ENCODE data around the gene VEZF1. TPM values are rescaled to one million over a fixed set of nuclear protein-coding genes. Genes with fewer than 3 reads are reported as not detected.

Gene VEZF1
- total RNA-seq, 2 experiments from 2014 or later, result 26.8 to 29.8 TPM

- no peaks in the 10 kb centered on the region for H3K36me3 Mint-ChIP-seq
- no peak overlapping the region for H3K27ac Mint-ChIP-seq
- peaks cover 15% of the 10 kb centered on the region for H3K4me1 Mint-ChIP-seq (ENCODE audit: low read depth)
- POLR2A ChIA-PET, result interaction anchor here (1.2 to 1.4 kb wide), 2 partner anchors 9 to 38 kb away, joined by 3 to 4 read pairs; no protein-coding TSS in a partner anchor
- no peaks in the 10 kb centered on the region for H3K9me3 Mint-ChIP-seq
- H3K27me3 Mint-ChIP-seq, result peaks cover 16% of the 10 kb centered on the region
- CTCF ChIA-PET, result interaction anchor here (0.6 to 2.8 kb wide), 8 partner anchors 9 to 96 kb away, joined by 3 to 11 read pairs (median 5); partner anchors contain the start of gene VEZF1
- peak; percentile 59 for DNase-seq
- intact Hi-C loops (cut with micrococcal nuclease), result no loop called here
- peak overlapping the region; percentile 44 for H3K4me3 Mint-ChIP-seq
Measured at GRCh38 chr17:57956291-57957119, 31.5 kb downstream of the VEZF1 start.

GRCh38 chr17:57955183-57955931 lies 32.7 kb downstream of the VEZF1 start, which contains the start of gene CUEDC1:
Gene CUEDC1, minus strand, starts transcription at chr17:57955412. Its CDS starts 69,848 bp downstream, at chr17:57885564.
- H3K9me3 Mint-ChIP-seq, result no peaks in the 10 kb centered on the region
- no peaks in the 10 kb centered on the region for H3K36me3 Mint-ChIP-seq
- H3K4me3 Mint-ChIP-seq, result peak within 1 kb of the TSS; percentile 48
- DNase-seq, result peak; percentile 74
- H3K27ac Mint-ChIP-seq, result no peak within 1 kb of the TSS
- intact Hi-C loops (cut with micrococcal nuclease), result no loop called here
- ChIA-PET POLR2A (interaction anchor here (1.2 kb wide), 1 partner anchor 39 kb away, joined by 3 read pairs; no protein-coding TSS in a partner anchor), CTCF (interaction anchor here (1.1 to 2.8 kb wide), 9 partner anchors 8 to 95 kb away, joined by 3 to 11 read pairs (median 4); partner anchors contain the start of gene VEZF1)
- peaks cover 16% of the 10 kb centered on the region for H3K27me3 Mint-ChIP-seq
- H3K4me1 Mint-ChIP-seq (ENCODE audit: low read depth), result peaks cover 24% of the 10 kb centered on the region

GRCh38 chr17:57954397-57955182 lies 33.5 kb downstream of the VEZF1 start:
- Mint-ChIP-seq H3K9me3 (no peaks in the 10 kb centered on the region), H3K27ac (no peak overlapping the region), H3K27me3 (peaks cover 16% of the 10 kb centered on the region), H3K36me3 (no peaks in the 10 kb centered on the region), H3K4me1 (ENCODE audit: low read depth) (peaks cover 24% of the 10 kb centered on the region), H3K4me3 (peak overlapping the region; percentile 48)
- DNase-seq, result no peak
- intact Hi-C loops (cut with micrococcal nuclease), result no loop called here
- ChIA-PET POLR2A (interaction anchor here (0.6 to 3.7 kb wide), 3 partner anchors 35 to 482 kb away, joined by 3 to 9 read pairs (median 3); partner anchors contain the start of gene SRSF1), CTCF (interaction anchor here (1.1 to 2.8 kb wide), 6 partner anchors 12 to 94 kb away, joined by 3 to 11 read pairs (median 5); no protein-coding TSS in a partner anchor)

GRCh38 chr17:57953705-57954396 lies 34.2 kb downstream of the VEZF1 start:
- intact Hi-C loops (cut with micrococcal nuclease), result no loop called here
- ChIA-PET CTCF (interaction anchor here (1.1 to 1.7 kb wide), 3 partner anchors 12 to 29 kb away, joined by 3 to 4 read pairs (median 3); no protein-coding TSS in a partner anchor), POLR2A (interaction anchor here (0.6 to 3.7 kb wide), 3 partner anchors 36 to 481 kb away, joined by 3 to 9 read pairs (median 3); partner anchors contain the start of gene SRSF1)
- Mint-ChIP-seq H3K9me3 (no peaks in the 10 kb centered on the region), H3K36me3 (no peaks in the 10 kb centered on the region), H3K27ac (no peak overlapping the region), H3K27me3 (peaks cover 16% of the 10 kb centered on the region), H3K4me1 (ENCODE audit: low read depth) (peaks cover 28% of the 10 kb centered on the region), H3K4me3 (peak overlapping the region; percentile 48)
- no peak for DNase-seq

GRCh38 chr17:57953219-57953618 lies 34.8 kb downstream of the VEZF1 start:
- DNase-seq, result no peak
- Mint-ChIP-seq H3K4me1 (ENCODE audit: low read depth) (peaks cover 34% of the 10 kb centered on the region), H3K4me3 (no peak overlapping the region), H3K9me3 (no peaks in the 10 kb centered on the region), H3K27ac (no peak overlapping the region), H3K36me3 (no peaks in the 10 kb centered on the region), H3K27me3 (peaks cover 16% of the 10 kb centered on the region)
- intact Hi-C loops (cut with micrococcal nuclease), result no loop called here
- CTCF ChIA-PET, result interaction anchor here (0.7 to 1.4 kb wide), 2 partner anchors 34 to 46 kb away, joined by 3 to 4 read pairs; no protein-coding TSS in a partner anchor
- POLR2A ChIA-PET, result interaction anchor here (3.7 kb wide), 1 partner anchor 36 kb away, joined by 9 read pairs; no protein-coding TSS in a partner anchor

GRCh38 chr17:57949649-57950048 lies 38.4 kb downstream of the VEZF1 start:
- no peaks in the 10 kb centered on the region for H3K36me3 Mint-ChIP-seq
- no peak overlapping the region for H3K27ac Mint-ChIP-seq
- CTCF ChIA-PET, result interaction anchor here (1.3 to 3.6 kb wide), 3 partner anchors 17 to 58 kb away, joined by 3 to 24 read pairs (median 10); no protein-coding TSS in a partner anchor
- no peak overlapping the region for H3K4me3 Mint-ChIP-seq
- intact Hi-C loops (cut with micrococcal nuclease), result loop anchor here (2.0 kb wide), 1 partner anchor 45 kb away; no protein-coding TSS in a partner anchor
- peaks cover 37% of the 10 kb centered on the region for H3K4me1 Mint-ChIP-seq (ENCODE audit: low read depth)
- peaks cover 12% of the 10 kb centered on the region for H3K27me3 Mint-ChIP-seq
- no peaks in the 10 kb centered on the region for H3K9me3 Mint-ChIP-seq
- POLR2A ChIA-PET, result interaction anchor here (0.5 kb wide), 1 partner anchor 29 kb away, joined by 3 read pairs; no protein-coding TSS in a partner anchor
- no peak for DNase-seq

- Mint-ChIP-seq H3K27me3 (peaks cover 8% of the 10 kb centered on the region), H3K4me3 (no peak overlapping the region), H3K9me3 (no peaks in the 10 kb centered on the region), H3K4me1 (ENCODE audit: low read depth) (peaks cover 34% of the 10 kb centered on the region), H3K36me3 (no peaks in the 10 kb centered on the region), H3K27ac (no peak overlapping the region)
- intact Hi-C loops (cut with micrococcal nuclease), result loop anchor here (2.0 kb wide), 1 partner anchor 46 kb away; no protein-coding TSS in a partner anchor
- POLR2A ChIA-PET, result no interaction called here
- CTCF ChIA-PET, result interaction anchor here (0.5 to 3.6 kb wide), 10 partner anchors 11 to 1065 kb away, joined by 3 to 24 read pairs (median 3); partner anchors contain the start of gene VEZF1
- DNase-seq, result peak; percentile 28
Measured at GRCh38 chr17:57948555-57949420, 39.3 kb downstream of the VEZF1 start.

GRCh38 chr17:57948169-57948554 lies 39.9 kb downstream of the VEZF1 start:
- intact Hi-C loops (cut with micrococcal nuclease), result loop anchor here (2.0 kb wide), 1 partner anchor 47 kb away; no protein-coding TSS in a partner anchor

GRCh38 chr17:57947369-57947768 lies 40.7 kb downstream of the VEZF1 start:
- DNase-seq, result no peak
- H3K27ac Mint-ChIP-seq, result no peak overlapping the region
- no peaks in the 10 kb centered on the region for H3K9me3 Mint-ChIP-seq
- peaks cover 9% of the 10 kb centered on the region for H3K27me3 Mint-ChIP-seq
- H3K4me3 Mint-ChIP-seq, result no peak overlapping the region
- intact Hi-C loops (cut with micrococcal nuclease), result no loop called here
- H3K4me1 Mint-ChIP-seq (ENCODE audit: low read depth), result peaks cover 34% of the 10 kb centered on the region
- POLR2A ChIA-PET, result interaction anchor here (0.7 to 1.4 kb wide), 5 partner anchors 9 to 60 kb away, joined by 3 to 4 read pairs (median 3); partner anchors contain the start of gene SRSF1
- CTCF ChIA-PET, result interaction anchor here (0.7 to 3.6 kb wide), 9 partner anchors 9 to 225 kb away, joined by 3 to 24 read pairs (median 4); partner anchors contain the start of genes CUEDC1 and VEZF1
- no peaks in the 10 kb centered on the region for H3K36me3 Mint-ChIP-seq

More at GRCh38 chr17:57948169-57948554, 39.9 kb downstream of the VEZF1 start:
- H3K4me1 Mint-ChIP-seq (ENCODE audit: low read depth), result peaks cover 34% of the 10 kb centered on the region
- ChIA-PET CTCF (interaction anchor here (0.5 to 3.6 kb wide), 11 partner anchors 8 to 1066 kb away, joined by 3 to 24 read pairs (median 3); partner anchors contain the start of genes CUEDC1 and VEZF1), POLR2A (interaction anchor here (1.3 kb wide), 1 partner anchor 8 kb away, joined by 4 read pairs; no protein-coding TSS in a partner anchor)
- H3K4me3 Mint-ChIP-seq, result no peak overlapping the region
- no peaks in the 10 kb centered on the region for H3K9me3 Mint-ChIP-seq
- H3K27me3 Mint-ChIP-seq, result peaks cover 9% of the 10 kb centered on the region
- H3K27ac Mint-ChIP-seq, result no peak overlapping the region
- no peak for DNase-seq
- H3K36me3 Mint-ChIP-seq, result no peaks in the 10 kb centered on the region

All from activated CD4-positive, alpha-beta memory T cell treated with anti-CD3 and anti-CD28 coated beads for 36 hours (primary cell).